Measurements from ENCODE around the gene AMER3.

DNA sequence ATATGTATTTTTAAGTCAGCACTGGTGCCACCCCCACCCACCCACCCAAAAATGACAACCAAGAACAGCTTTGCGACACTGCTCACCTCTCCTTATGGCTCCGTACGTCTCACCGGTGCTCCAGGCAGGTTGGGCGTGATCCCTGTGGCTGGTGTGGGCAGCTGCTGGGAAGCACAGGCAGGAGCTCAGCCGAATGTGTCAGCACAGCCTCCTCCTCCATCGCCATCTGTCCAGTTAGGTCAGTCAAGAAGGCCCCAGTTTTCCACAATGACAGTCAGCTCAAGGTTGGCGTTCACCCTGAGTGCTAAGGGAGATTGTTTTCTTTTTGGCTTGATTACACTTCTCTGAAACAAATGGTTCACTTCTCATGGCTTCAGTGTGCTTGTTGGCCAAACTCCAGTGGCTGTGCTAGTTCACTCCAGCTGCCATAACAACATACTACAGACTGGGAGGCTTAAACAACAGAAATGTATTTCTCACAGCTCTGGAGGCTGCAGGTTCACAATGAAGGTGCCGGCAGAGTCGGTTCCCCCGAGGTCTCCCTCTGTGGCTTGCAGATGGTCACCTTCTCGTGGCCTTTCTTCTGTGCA lies 30.2 kb downstream of the AMER3 start:
- TF ChIP-seq, protein P1, sequence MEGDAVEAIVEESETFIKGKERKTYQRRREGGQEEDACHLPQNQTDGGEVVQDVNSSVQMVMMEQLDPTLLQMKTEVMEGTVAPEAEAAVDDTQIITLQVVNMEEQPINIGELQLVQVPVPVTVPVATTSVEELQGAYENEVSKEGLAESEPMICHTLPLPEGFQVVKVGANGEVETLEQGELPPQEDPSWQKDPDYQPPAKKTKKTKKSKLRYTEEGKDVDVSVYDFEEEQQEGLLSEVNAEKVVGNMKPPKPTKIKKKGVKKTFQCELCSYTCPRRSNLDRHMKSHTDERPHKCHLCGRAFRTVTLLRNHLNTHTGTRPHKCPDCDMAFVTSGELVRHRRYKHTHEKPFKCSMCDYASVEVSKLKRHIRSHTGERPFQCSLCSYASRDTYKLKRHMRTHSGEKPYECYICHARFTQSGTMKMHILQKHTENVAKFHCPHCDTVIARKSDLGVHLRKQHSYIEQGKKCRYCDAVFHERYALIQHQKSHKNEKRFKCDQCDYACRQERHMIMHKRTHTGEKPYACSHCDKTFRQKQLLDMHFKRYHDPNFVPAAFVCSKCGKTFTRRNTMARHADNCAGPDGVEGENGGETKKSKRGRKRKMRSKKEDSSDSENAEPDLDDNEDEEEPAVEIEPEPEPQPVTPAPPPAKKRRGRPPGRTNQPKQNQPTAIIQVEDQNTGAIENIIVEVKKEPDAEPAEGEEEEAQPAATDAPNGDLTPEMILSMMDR (IDR thresholded peaks at IDR 0.05; ENCODE audit: poor library complexity, severe bottlenecking), result no peak
- no peak for TF ChIP-seq TAF1 (IDR thresholded peaks at IDR 0.05; ENCODE audit: low read depth)
- no peak for TF ChIP-seq RAD21 (conservative IDR thresholded peaks at IDR 0.05)
- TF ChIP-seq EZH2 (IDR thresholded peaks at IDR 0.05; ENCODE audit: borderline replicate concordance, insufficient read depth, low read length, poor library complexity, severe bottlenecking), result no peak
- no peak for TF ChIP-seq EP300 (conservative IDR thresholded peaks at IDR 0.05; ENCODE audit: poor library complexity, severe bottlenecking)
- TF ChIP-seq POLR2AphosphoS5 (IDR thresholded peaks at IDR 0.05), result no peak

All from neural cell (in vitro differentiated cells).